ENCODE results near the gene ZNF146.
"Not testable (repeated sequence)": the region's sequence is repeated elsewhere in the genome, so short reads cannot be mapped to it uniquely, and the experiment has no call there.

ZNF146 gene

GRCh38 chr19:36268591-36268990 lies 53.7 kb downstream of the ZNF146 start:
- not testable (repeated sequence) for H3K4me3 ChIP-seq (ENCODE audit: low read depth in 1 of 2, low read length in 2 of 2); H3K36me3 ChIP-seq (ENCODE audit: control insufficient read depth in 1 of 2, insufficient read depth in 2 of 2, low read length in 2 of 2); H3K9ac ChIP-seq (ENCODE audit: low read depth in 1 of 2, low read length in 2 of 2); H3K4me1 ChIP-seq (ENCODE audit: control insufficient read depth in 1 of 2, insufficient read depth in 2 of 2, low read length in 2 of 2); H3K27ac ChIP-seq (ENCODE audit: low read depth, low read length); H3K27me3 ChIP-seq (ENCODE audit: control insufficient read depth in 1 of 2, insufficient read depth in 2 of 2, low read length in 2 of 2)
- H3K9me3 ChIP-seq (ENCODE audit: control insufficient read depth in 1 of 2, low read length in 2 of 2): peaks cover 0 to 15% of the 10 kb centered on the region in 2 donors

- peaks cover 0 to 14% of the 10 kb centered on the region in 2 donors for H3K9me3 ChIP-seq (ENCODE audit: control insufficient read depth in 1 of 2, low read length in 2 of 2)
- H3K27ac ChIP-seq (ENCODE audit: low read depth, low read length); H3K9ac ChIP-seq (ENCODE audit: low read depth in 1 of 2, low read length in 2 of 2); H3K36me3 ChIP-seq (ENCODE audit: control insufficient read depth in 1 of 2, insufficient read depth in 2 of 2, low read length in 2 of 2); H3K27me3 ChIP-seq (ENCODE audit: control insufficient read depth in 1 of 2, insufficient read depth in 2 of 2, low read length in 2 of 2); H3K4me1 ChIP-seq (ENCODE audit: control insufficient read depth in 1 of 2, insufficient read depth in 2 of 2, low read length in 2 of 2); H3K4me3 ChIP-seq (ENCODE audit: low read depth in 1 of 2, low read length in 2 of 2): not testable (repeated sequence)
Observed at GRCh38 chr19:36269295-36269694, 54.4 kb downstream of the ZNF146 start.

Data from duodenal mucosa (tissue), 2 donors.